ENCODE data around the gene LRRK1. TPM values are rescaled to one million over a fixed set of nuclear protein-coding genes. Genes with fewer than 3 reads are reported as not detected.

LRRK1 gene
- total RNA-seq, 4 donors from 2014 or later, result 52.7 to 107 (median 82.7) TPM

DNA sequence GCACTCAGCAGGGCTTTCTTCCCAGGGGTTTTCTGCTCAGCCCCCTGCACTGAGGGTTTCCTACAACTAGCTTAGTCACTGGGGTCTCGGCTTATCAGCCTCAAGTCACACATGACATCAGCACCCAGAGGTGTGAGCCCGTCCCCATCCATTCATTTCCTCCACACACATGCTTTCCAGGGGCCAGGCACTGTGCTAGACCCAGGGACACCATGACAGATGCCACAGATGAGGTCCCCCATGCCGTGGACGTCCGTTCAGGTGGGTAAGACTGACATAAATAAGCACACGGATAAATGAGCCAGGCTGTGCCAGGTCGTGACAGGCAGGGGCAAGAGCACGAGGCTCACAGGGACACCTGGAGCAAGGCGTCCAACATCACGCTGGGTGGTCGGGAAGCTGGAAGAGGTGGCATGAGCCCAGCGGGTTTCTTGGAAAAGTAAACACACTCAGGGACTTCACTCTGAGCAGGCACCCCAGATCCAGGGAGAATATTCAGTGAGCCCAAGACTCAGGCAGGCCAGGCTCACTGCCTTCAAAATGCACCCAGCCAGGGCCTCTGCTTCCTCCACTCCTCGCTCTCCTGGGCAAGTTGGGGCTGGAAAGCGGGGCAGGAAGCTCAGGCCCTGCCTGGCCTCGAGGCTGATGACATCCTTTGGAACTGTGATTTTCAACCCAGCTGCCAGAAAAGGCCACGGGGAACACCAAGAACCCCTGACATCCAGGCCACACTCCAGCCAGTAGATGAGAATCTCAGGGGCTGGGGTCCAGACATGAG is 193.4 kb downstream of the LRRK1 start:
- intact Hi-C loops (cut with DNase I; ENCODE audit: low total_unique reads) (no loop called here), in situ Hi-C loops (cut with MboI; ENCODE audit: low pct_ligation_motif_present in 1 of 4, low pct_unique_long_range_greater_than_20kb in 1 of 4, low sequenced_read_pairs in 3 of 4) (no loop called here)
- Histone ChIP-seq H3K9me3 (no peaks in the 10 kb centered on the region), H3K27me3 (no peaks in the 10 kb centered on the region), H3K4me1 (peaks cover 0 to 12% (median 0%) of the 10 kb centered on the region in 4 donors), H3K36me3 (no peaks in the 10 kb centered on the region), H3K27ac (no peak overlapping the region), H3K4me3 (no peak overlapping the region)
- DNase-seq, result no peak
- TF ChIP-seq POLR2AphosphoS5 (IDR thresholded peaks at IDR 0.05) (no peak), CTCF (IDR thresholded peaks at IDR 0.05) (no peak), EP300 (IDR thresholded peaks at IDR 0.05; ENCODE audit: low read depth) (no peak), POLR2A (IDR thresholded peaks at IDR 0.05) (no peak)
- WGBS, 2 donors (ENCODE audit: low coverage in 1 of 2), result 73% methylated on average over 16 of the region's 16 CpGs; no CpG with 5 or more reads in 1 of the 2 donors

DNA sequence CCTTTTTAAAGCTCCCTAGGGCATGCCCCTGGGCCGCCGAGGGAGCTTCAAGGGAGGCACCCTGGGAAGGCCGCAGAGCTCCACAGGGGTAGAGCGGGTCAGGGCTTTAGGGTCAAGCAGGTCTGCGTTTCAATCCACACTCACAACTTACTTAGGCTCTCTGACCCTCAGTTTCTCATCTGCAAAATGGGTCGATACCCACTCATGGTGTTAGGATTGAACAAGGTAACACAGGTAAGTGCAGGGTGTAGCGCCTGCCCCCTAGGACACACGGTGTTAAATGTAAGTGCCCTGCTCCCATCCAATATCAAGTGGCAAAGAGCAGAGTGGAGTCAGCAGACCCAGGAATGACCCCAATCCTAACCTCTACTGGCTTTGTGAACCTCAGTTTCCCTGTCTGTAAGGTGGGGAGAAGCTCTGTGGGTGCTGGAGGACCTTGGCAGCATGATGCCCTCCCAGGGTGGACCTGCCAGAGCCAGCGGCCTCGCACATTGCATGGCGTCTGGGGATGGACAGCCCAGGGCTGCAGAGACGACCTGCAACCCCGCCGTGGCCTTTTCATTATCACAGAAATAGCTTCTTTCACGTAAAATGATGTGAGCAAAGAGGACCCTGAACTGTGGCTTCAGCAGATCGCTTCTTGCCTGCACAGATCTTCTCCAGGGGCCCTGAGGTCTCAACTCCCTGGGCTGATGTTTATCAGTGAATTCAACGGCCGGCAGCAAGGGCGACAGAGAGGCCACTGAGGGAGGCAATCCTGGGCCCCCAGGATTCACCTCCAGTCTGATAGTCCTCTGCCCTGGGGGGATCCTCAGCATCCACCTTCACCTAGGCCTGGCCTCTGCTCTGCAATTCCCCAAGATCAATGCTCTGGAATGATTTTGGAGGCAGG is 194.2 kb downstream of the LRRK1 start:
- Histone ChIP-seq H3K4me3 (no peak overlapping the region), H3K9me3 (no peaks in the 10 kb centered on the region), H3K36me3 (no peaks in the 10 kb centered on the region), H3K27me3 (no peaks in the 10 kb centered on the region), H3K4me1 (peaks cover 0 to 12% (median 0%) of the 10 kb centered on the region in 4 donors), H3K27ac (no peak overlapping the region)
- TF ChIP-seq POLR2AphosphoS5 (IDR thresholded peaks at IDR 0.05), result no peak
- TF ChIP-seq CTCF (IDR thresholded peaks at IDR 0.05), result no peak
- TF ChIP-seq POLR2A (IDR thresholded peaks at IDR 0.05), result no peak
- no peak for TF ChIP-seq EP300 (IDR thresholded peaks at IDR 0.05; ENCODE audit: low read depth)
- DNase-seq, result no peak
- in situ Hi-C loops (cut with MboI; ENCODE audit: low pct_ligation_motif_present in 1 of 4, low pct_unique_long_range_greater_than_20kb in 1 of 4, low sequenced_read_pairs in 3 of 4) (no loop called here), intact Hi-C loops (cut with DNase I; ENCODE audit: low total_unique reads) (no loop called here)
- WGBS, 2 donors (ENCODE audit: low coverage in 1 of 2), result 93% methylated on average over 19 of the region's 19 CpGs; no CpG with 5 or more reads in 1 of the 2 donors

DNA sequence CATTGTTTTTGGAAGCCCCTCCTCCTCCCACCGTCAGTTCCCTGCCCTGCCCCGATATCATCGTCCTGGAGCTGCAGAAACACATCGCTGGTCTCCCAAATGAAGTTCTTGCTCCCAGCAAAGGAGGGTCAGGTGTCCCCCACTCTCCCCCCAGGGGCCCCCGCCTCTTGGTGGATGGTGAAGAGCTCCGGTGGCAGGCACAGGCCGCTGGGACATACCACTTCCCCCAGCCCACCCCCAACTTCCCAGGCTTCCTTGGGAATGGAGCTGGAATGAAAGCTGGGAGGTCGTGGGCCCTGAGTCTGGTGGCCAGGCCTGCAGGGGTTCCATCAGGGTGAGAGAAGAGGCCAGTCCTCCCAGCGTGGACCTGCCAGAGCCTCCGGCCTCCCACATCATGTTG is 195.0 kb downstream of the LRRK1 start:
- in situ Hi-C loops (cut with MboI; ENCODE audit: low pct_ligation_motif_present in 1 of 4, low pct_unique_long_range_greater_than_20kb in 1 of 4, low sequenced_read_pairs in 3 of 4), result no loop called here

GRCh38 chr15:101114610-101115009 is 195.5 kb downstream of the LRRK1 start:
- TF ChIP-seq EP300 (IDR thresholded peaks at IDR 0.05; ENCODE audit: low read depth) (no peak), POLR2A (IDR thresholded peaks at IDR 0.05) (no peak), POLR2AphosphoS5 (IDR thresholded peaks at IDR 0.05) (no peak)
- Histone ChIP-seq H3K27ac (no peak overlapping the region), H3K9me3 (no peaks in the 10 kb centered on the region), H3K36me3 (no peaks in the 10 kb centered on the region), H3K4me1 (peaks cover 0 to 12% (median 0%) of the 10 kb centered on the region in 4 donors), H3K27me3 (no peaks in the 10 kb centered on the region), H3K4me3 (no peak overlapping the region)
- 96% methylated on average over 4 of the region's 4 CpGs; no CpG with 5 or more reads in 1 of the 2 donors for WGBS, 2 donors (ENCODE audit: low coverage in 1 of 2)
- intact Hi-C loops (cut with DNase I; ENCODE audit: low total_unique reads), result no loop called here
- no peak for DNase-seq
- in situ Hi-C loops (cut with MboI; ENCODE audit: low pct_ligation_motif_present in 1 of 4, low pct_unique_long_range_greater_than_20kb in 1 of 4, low sequenced_read_pairs in 3 of 4), result no loop called here

More for the DNA sequence above, 195.0 kb downstream of the LRRK1 start:
- intact Hi-C loops (cut with DNase I; ENCODE audit: low total_unique reads), result no loop called here
- Histone ChIP-seq H3K27ac (no peak overlapping the region), H3K4me1 (peaks cover 0 to 12% (median 0%) of the 10 kb centered on the region in 4 donors), H3K27me3 (no peaks in the 10 kb centered on the region), H3K9me3 (no peaks in the 10 kb centered on the region), H3K4me3 (no peak overlapping the region), H3K36me3 (no peaks in the 10 kb centered on the region)
- 50 to 70% methylated on average over 4 to 10 of the region's 10 CpGs for WGBS, 2 donors (ENCODE audit: low coverage in 1 of 2)
- TF ChIP-seq POLR2AphosphoS5 (IDR thresholded peaks at IDR 0.05) (no peak), EP300 (IDR thresholded peaks at IDR 0.05; ENCODE audit: low read depth) (no peak), POLR2A (IDR thresholded peaks at IDR 0.05) (no peak)
- DNase-seq, result no peak

DNA sequence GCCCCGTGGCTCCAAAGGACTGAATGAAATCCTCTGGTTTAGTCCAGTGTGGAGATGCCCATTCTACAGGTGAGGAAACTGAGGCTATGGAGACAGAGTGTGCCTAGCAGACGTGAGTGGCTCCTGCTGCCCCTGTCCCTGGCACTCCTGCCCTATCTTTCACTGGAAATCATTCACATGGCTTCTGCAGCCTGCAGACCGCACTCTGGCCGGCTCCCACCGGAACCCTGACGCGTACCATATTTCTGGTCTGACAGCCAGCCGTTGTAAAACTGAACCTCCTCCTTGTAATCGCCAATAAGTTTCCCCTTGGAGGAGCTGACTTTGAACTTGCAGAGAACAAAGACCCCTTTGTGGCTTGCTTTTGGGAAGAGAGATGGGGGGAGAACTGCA is 196.2 kb downstream of the LRRK1 start:
- DNase-seq, result no peak
- Histone ChIP-seq H3K36me3 (no peaks in the 10 kb centered on the region), H3K27ac (peak overlapping the region in 1 of 4 donors; percentile 39), H3K4me1 (peaks cover 0 to 12% (median 0%) of the 10 kb centered on the region in 4 donors), H3K27me3 (no peaks in the 10 kb centered on the region), H3K9me3 (no peaks in the 10 kb centered on the region), H3K4me3 (no peak overlapping the region)
- TF ChIP-seq POLR2AphosphoS5 (IDR thresholded peaks at IDR 0.05) (no peak), POLR2A (IDR thresholded peaks at IDR 0.05) (no peak), EP300 (IDR thresholded peaks at IDR 0.05; ENCODE audit: low read depth) (no peak), CTCF (IDR thresholded peaks at IDR 0.05) (no peak)
- WGBS, 2 donors (ENCODE audit: low coverage in 1 of 2), result 32% methylated on average over 9 of the region's 9 CpGs; no CpG with 5 or more reads in 1 of the 2 donors
- intact Hi-C loops (cut with DNase I; ENCODE audit: low total_unique reads), result no loop called here
- in situ Hi-C loops (cut with MboI; ENCODE audit: low pct_ligation_motif_present in 1 of 4, low pct_unique_long_range_greater_than_20kb in 1 of 4, low sequenced_read_pairs in 3 of 4), result no loop called here

Data from transverse colon (tissue), 4 donors.